ENCODE results near the gene TEDC2. TPM values are rescaled to one million over a fixed set of nuclear protein-coding genes. Genes with fewer than 3 reads are reported as not detected.

The TEDC2 gene
- total and polyA plus RNA-seq, 2 experiments from 2014 or later = 6.2 to 7.1 TPM

GRCh38 chr16:2497116-2497630 lies 37.3 kb downstream of the TEDC2 start:
- Histone ChIP-seq H3K79me2 (peaks cover 11% of the 10 kb centered on the region), H4K20me1 (ENCODE audit: insufficient read depth, poor library complexity, severe bottlenecking) (no peaks in the 10 kb centered on the region), H3K4me1 (ENCODE audit: insufficient read depth) (peaks cover 5% of the 10 kb centered on the region), H3K4me3 (no peak overlapping the region), H3K4me2 (no peak overlapping the region), H2AFZ (no peak overlapping the region), H3K27ac (no peak overlapping the region), H3K27me3 (no peaks in the 10 kb centered on the region), H3K36me3 (replicated peaks; ENCODE audit: insufficient read depth, low read depth) (no peaks in the 10 kb centered on the region), H3K9me2 (replicated peaks; ENCODE audit: insufficient read depth) (no peaks in the 10 kb centered on the region), H3K9me3 (ENCODE audit: low read depth) (no peaks in the 10 kb centered on the region)
- no peak for TF ChIP-seq EZH2 (IDR thresholded peaks at IDR 0.05; ENCODE audit: borderline replicate concordance)
- no peak for DNase-seq (ENCODE audit: low spot score)
- 81% methylated on average over 18 of the region's 21 CpGs for WGBS (ENCODE audit: low lambda C conversion rate, missing lambda C conversion rate)

DNA sequence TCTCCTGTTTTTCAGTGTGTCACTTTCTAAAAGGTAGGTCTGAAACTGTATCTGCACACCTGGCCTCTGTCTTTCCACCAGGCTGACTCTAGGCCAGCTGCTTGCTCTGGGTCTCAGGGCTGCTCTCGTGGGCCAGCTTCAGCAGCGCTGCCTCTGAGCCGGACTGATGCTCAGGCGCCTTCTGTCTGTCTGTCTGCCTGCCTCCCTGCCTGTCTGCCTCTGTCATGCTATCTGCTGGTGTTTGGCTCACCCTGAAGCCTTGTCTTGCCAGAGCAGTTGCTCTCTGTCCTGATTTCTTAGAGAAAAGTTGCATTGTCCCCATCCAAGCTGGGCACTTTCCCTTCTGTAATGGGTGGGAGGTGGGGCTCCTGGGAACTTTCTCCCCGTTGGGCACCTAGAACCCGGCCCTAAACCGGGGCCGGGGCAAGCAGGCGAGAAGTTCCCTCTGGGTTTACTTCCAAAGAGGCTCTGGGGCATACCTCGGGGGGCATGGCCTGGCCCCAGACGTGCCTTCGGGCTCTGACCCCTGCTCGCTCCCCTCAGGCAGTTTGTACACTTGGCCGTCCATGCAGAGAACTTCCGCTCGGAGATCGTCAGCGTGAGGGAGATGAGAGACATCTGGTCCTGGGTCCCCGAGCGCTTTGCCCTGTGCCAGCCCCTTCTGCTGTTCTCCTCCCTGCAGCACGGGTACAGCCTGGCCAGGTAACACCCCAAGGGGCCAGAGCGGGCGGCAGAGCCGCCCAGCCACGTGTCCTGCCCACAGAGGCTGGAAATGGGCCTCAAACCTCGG lies 38.0 kb downstream of the TEDC2 start:
- no peak for TF ChIP-seq CTCF (IDR thresholded peaks at IDR 0.05; ENCODE audit: poor library complexity)
- no peak for TF ChIP-seq EZH2 (IDR thresholded peaks at IDR 0.05; ENCODE audit: borderline replicate concordance)
- TF ChIP-seq EZH2phosphoT487 (IDR thresholded peaks at IDR 0.05; ENCODE audit: low read depth, severe bottlenecking, unreplicated experiment) = no peak
- WGBS (ENCODE audit: low lambda C conversion rate, missing lambda C conversion rate) = 93% methylated on average over 26 of the region's 26 CpGs
- Histone ChIP-seq H3K9me3 (ENCODE audit: low read depth) (no peaks in the 10 kb centered on the region), H3K27ac (no peak overlapping the region), H3K9me2 (replicated peaks; ENCODE audit: insufficient read depth) (no peaks in the 10 kb centered on the region), H3K4me3 (no peak overlapping the region), H4K20me1 (ENCODE audit: insufficient read depth, poor library complexity, severe bottlenecking) (no peaks in the 10 kb centered on the region), H3K36me3 (replicated peaks; ENCODE audit: insufficient read depth, low read depth) (no peaks in the 10 kb centered on the region), H3K27me3 (no peaks in the 10 kb centered on the region), H3K4me1 (ENCODE audit: insufficient read depth) (peaks cover 12% of the 10 kb centered on the region), H3K4me2 (no peak overlapping the region), H3K79me2 (peaks cover 11% of the 10 kb centered on the region), H2AFZ (no peak overlapping the region)
- no peak for DNase-seq (ENCODE audit: low spot score)

- H3K27ac ChIP-seq = no peak overlapping the region
- no peaks in the 10 kb centered on the region for H3K36me3 ChIP-seq (replicated peaks; ENCODE audit: insufficient read depth, low read depth)
- TF ChIP-seq CTCF (IDR thresholded peaks at IDR 0.05; ENCODE audit: poor library complexity) (no peak), EZH2phosphoT487 (IDR thresholded peaks at IDR 0.05; ENCODE audit: low read depth, severe bottlenecking, unreplicated experiment) (no peak), EZH2 (IDR thresholded peaks at IDR 0.05; ENCODE audit: borderline replicate concordance) (no peak)
- no peak overlapping the region for H3K4me2 ChIP-seq
- no peaks in the 10 kb centered on the region for H3K9me2 ChIP-seq (replicated peaks; ENCODE audit: insufficient read depth)
- H4K20me1 ChIP-seq (ENCODE audit: insufficient read depth, poor library complexity, severe bottlenecking) = no peaks in the 10 kb centered on the region
- no peak for DNase-seq (ENCODE audit: low spot score)
- H2AFZ ChIP-seq = no peak overlapping the region
- H3K9me3 ChIP-seq (ENCODE audit: low read depth) = no peaks in the 10 kb centered on the region
- no peak overlapping the region for H3K4me3 ChIP-seq
- peaks cover 8% of the 10 kb centered on the region for H3K79me2 ChIP-seq
- WGBS (ENCODE audit: low lambda C conversion rate, missing lambda C conversion rate) = 94% methylated on average over 15 of the region's 15 CpGs
- H3K4me1 ChIP-seq (ENCODE audit: insufficient read depth) = peaks cover 13% of the 10 kb centered on the region
- H3K27me3 ChIP-seq = no peaks in the 10 kb centered on the region
Observed at GRCh38 chr16:2498531-2499253, 38.8 kb downstream of the TEDC2 start.

DNA sequence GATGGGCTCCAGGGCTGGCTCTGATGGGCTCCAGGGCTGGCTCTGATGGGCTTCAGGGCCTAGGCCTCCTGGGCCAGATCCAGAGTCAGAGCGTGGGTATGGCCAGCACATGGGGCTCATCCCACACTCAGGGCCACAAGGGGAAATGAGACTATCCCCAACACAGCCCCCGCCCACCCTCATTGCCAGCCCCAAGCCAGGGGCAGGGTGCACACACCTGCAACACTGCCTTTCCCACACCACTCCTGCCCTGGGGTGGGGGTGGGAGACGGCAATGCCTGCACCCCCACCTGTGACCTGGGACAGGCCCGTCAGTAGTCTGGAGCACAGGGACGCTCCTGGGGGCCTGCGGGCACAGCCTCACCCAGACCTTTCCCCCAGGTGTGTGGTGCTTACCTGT lies 39.5 kb downstream of the TEDC2 start:
- no peak overlapping the region for H2AFZ ChIP-seq
- peaks cover 2% of the 10 kb centered on the region for H3K79me2 ChIP-seq
- no peak overlapping the region for H3K4me2 ChIP-seq
- WGBS (ENCODE audit: low lambda C conversion rate, missing lambda C conversion rate) = 86% methylated on average over 5 of the region's 6 CpGs
- peaks cover 13% of the 10 kb centered on the region for H3K4me1 ChIP-seq (ENCODE audit: insufficient read depth)
- no peak for DNase-seq (ENCODE audit: low spot score)
- no peaks in the 10 kb centered on the region for H3K27me3 ChIP-seq
- H3K9me2 ChIP-seq (replicated peaks; ENCODE audit: insufficient read depth) = no peaks in the 10 kb centered on the region
- H3K9me3 ChIP-seq (ENCODE audit: low read depth) = no peaks in the 10 kb centered on the region
- no peaks in the 10 kb centered on the region for H3K36me3 ChIP-seq (replicated peaks; ENCODE audit: insufficient read depth, low read depth)
- H4K20me1 ChIP-seq (ENCODE audit: insufficient read depth, poor library complexity, severe bottlenecking) = no peaks in the 10 kb centered on the region
- H3K4me3 ChIP-seq = no peak overlapping the region
- TF ChIP-seq EZH2 (IDR thresholded peaks at IDR 0.05; ENCODE audit: borderline replicate concordance) (no peak), EZH2phosphoT487 (IDR thresholded peaks at IDR 0.05; ENCODE audit: low read depth, severe bottlenecking, unreplicated experiment) (no peak), CTCF (IDR thresholded peaks at IDR 0.05; ENCODE audit: poor library complexity) (no peak)
- H3K27ac ChIP-seq = no peak overlapping the region

Measured in hepatocyte (in vitro differentiated cells).